ENCODE data around the gene KATNBL1.
"Not testable (repeated sequence)": the region's sequence is repeated elsewhere in the genome, so short reads cannot be mapped to it uniquely, and the experiment has no call there.

DNA sequence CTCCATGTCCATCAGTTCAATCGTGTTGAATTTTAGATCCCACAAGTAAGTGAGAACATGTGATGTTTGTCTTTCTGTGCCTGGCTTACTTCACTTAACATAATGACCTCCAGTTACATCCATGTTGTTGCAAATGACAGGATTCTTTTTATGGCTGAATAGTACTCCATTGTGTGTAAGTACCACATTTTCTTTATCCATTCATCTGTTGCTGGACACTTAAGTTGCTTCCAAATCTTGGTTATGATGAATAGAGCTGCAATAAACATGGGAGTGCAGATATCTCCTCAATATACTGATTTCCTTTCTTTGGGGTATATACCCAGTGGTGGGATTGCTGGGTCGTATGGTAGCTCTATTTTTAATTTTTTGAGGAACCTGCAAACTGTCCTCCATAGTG lies 89.5 kb downstream of the KATNBL1 start:
- not testable (repeated sequence) for TF ChIP-seq EP300, POLR2A, POLR2AphosphoS5 (IDR thresholded peaks at IDR 0.05)
- TF ChIP-seq, protein P1, sequence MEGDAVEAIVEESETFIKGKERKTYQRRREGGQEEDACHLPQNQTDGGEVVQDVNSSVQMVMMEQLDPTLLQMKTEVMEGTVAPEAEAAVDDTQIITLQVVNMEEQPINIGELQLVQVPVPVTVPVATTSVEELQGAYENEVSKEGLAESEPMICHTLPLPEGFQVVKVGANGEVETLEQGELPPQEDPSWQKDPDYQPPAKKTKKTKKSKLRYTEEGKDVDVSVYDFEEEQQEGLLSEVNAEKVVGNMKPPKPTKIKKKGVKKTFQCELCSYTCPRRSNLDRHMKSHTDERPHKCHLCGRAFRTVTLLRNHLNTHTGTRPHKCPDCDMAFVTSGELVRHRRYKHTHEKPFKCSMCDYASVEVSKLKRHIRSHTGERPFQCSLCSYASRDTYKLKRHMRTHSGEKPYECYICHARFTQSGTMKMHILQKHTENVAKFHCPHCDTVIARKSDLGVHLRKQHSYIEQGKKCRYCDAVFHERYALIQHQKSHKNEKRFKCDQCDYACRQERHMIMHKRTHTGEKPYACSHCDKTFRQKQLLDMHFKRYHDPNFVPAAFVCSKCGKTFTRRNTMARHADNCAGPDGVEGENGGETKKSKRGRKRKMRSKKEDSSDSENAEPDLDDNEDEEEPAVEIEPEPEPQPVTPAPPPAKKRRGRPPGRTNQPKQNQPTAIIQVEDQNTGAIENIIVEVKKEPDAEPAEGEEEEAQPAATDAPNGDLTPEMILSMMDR (IDR thresholded peaks at IDR 0.05), result not testable (repeated sequence)

Measured in suprapubic skin (tissue), 4 donors.